ENCODE results near the gene SEC62. TPM values are rescaled to one million over a fixed set of nuclear protein-coding genes. Genes with fewer than 3 reads are reported as not detected.

SEC62 gene
- total and polyA plus RNA-seq, 9 of the 15 experiments (the other 6 are each of a cell fraction or from before 2014, with no cell fraction given) = 34.5 to 152 (median 51.8) TPM

- no peak for TF ChIP-seq CHD7 (IDR thresholded peaks at IDR 0.05; ENCODE audit: low read depth, low read length)
- no peak for TF ChIP-seq MBD1 (CRISPR knock-in tag; IDR thresholded peaks at IDR 0.05)
- TF ChIP-seq E2F8 (IDR thresholded peaks at IDR 0.05; ENCODE audit: low read depth, partially characterized antibody) = no peak
- peak; percentile 52; the same call in 1 of the 2 replicates for TF ChIP-seq SMARCA4 (IDR thresholded peaks at IDR 0.05)
- TF ChIP-seq CHD2 (IDR thresholded peaks at IDR 0.05; ENCODE audit: low read depth, low read length) = no peak
- TF ChIP-seq MTA2 (IDR thresholded peaks at IDR 0.05; ENCODE audit: low read depth) = peak; percentile 55; the same call in 1 of the 2 replicates
- TF ChIP-seq TCF7 (IDR thresholded peaks at IDR 0.05; ENCODE audit: borderline replicate concordance) = no peak
- TF ChIP-seq MITF (IDR thresholded peaks at IDR 0.05) = no peak
These were observed 27.3 kb upstream of the SEC62 start (continued) for GRCh38 chr3:169939320-169939719.
